IMR-90 (cell line): Measurements from ENCODE around the gene ZNF524. TPM values are rescaled to one million over a fixed set of nuclear protein-coding genes. Genes with fewer than 3 reads are reported as not detected.

ENCODE experiments used
- ATAC-seq: fragments of 200-7000 bp; cut with Tn5 transposase; 2 replicates; pipeline ENCODE4 v1.9.1; 2020; ENCODE audit warnings: low read depth, mild to moderate bottlenecking, moderate library complexity
- BruUV-seq: library from RNA; stranded (reverse); fragments of 400-500 nt; replicated peaks from 2 replicates; lab custom pipeline; 2021; lab: Mats Ljungman, UMichigan
- CTCF ChIA-PET: fragments of 300-600 bp; formaldehyde crosslinking; extraction: SDS; loops from one replicate; lab custom pipeline; 2021; ENCODE audit warnings: antibody characterized with exemption; lab: Yijun Ruan, JAX
- POLR2A ChIA-PET: fragments of 300-600 bp; sonication (Branson Sonifier 250); formaldehyde crosslinking; loops from one replicate; lab custom pipeline; 2022; ENCODE audit warnings: antibody characterized with exemption; ENCODE audit not compliant: unreplicated experiment; lab: Charles Lee
- DNase-seq: peaks from one replicate; pipeline ENCODE4 v3.0.0; 2013
- H2AFZ ChIP-seq: replicated peaks from 2 replicates; pipeline ENCODE3; 2013; ENCODE audit warnings: low read length, mild to moderate bottlenecking; ENCODE audit not compliant: poor library complexity
- H2AK5ac ChIP-seq: 2 replicates; pipeline ENCODE4 v1.6.1; 2013; ENCODE audit warnings: low read depth, low read length, inconsistent platforms
- H2AK9ac ChIP-seq: replicated peaks from 2 replicates; pipeline ENCODE3; 2013; ENCODE audit warnings: mild to moderate bottlenecking, low read depth, low read length, moderate library complexity; ENCODE audit not compliant: poor library complexity
- H2BK120ac ChIP-seq: 2 replicates; pipeline ENCODE4 v1.6.1; 2013; ENCODE audit warnings: low read depth, low read length, inconsistent platforms
- H2BK15ac ChIP-seq: 3 replicates; pipeline ENCODE4 v1.6.1; 2013; ENCODE audit warnings: low read depth, low read length, inconsistent platforms
- H2BK20ac ChIP-seq: 2 replicates; pipeline ENCODE4 v1.6.1; 2013; ENCODE audit warnings: low read depth, mild to moderate bottlenecking, inconsistent platforms, low read length, moderate library complexity
- H2BK5ac ChIP-seq: 2 replicates; pipeline ENCODE4 v1.6.1; 2013; ENCODE audit warnings: mild to moderate bottlenecking, low read depth, low read length, inconsistent platforms; ENCODE audit not compliant: poor library complexity, severe bottlenecking
- H3K14ac ChIP-seq: replicated peaks from 2 replicates; pipeline ENCODE4 v1.6.1; 2013; ENCODE audit warnings: low read depth, low read length, inconsistent platforms
- H3K18ac ChIP-seq: 2 replicates; pipeline ENCODE4 v1.6.1; 2013; ENCODE audit warnings: low read depth, low read length, control low read depth
- H3K23ac ChIP-seq: 2 replicates; pipeline ENCODE4 v1.6.1; 2013; ENCODE audit warnings: low read depth, low read length, inconsistent platforms
- H3K27ac ChIP-seq: 2 replicates; pipeline ENCODE4 v1.5.1; 2013; ENCODE audit warnings: mild to moderate bottlenecking, control low read depth, low read length; ENCODE audit not compliant: insufficient read depth
- H3K27me3 ChIP-seq: 2 replicates; pipeline ENCODE4 v1.6.1; 2013; ENCODE audit warnings: low read length; ENCODE audit not compliant: control insufficient read depth, insufficient read depth
- H3K36me3 ChIP-seq: 2 replicates; pipeline ENCODE4 v1.6.1; 2013; ENCODE audit warnings: low read length, mixed read lengths; ENCODE audit not compliant: control insufficient read depth, insufficient read depth
- H3K4ac ChIP-seq: 2 replicates; pipeline ENCODE4 v1.6.1; 2013; ENCODE audit warnings: low read depth, low read length, inconsistent platforms
- H3K4me1 ChIP-seq: 2 replicates; pipeline ENCODE4 v1.6.1; 2013; ENCODE audit warnings: low read length, mixed read lengths; ENCODE audit not compliant: control insufficient read depth, insufficient read depth
- H3K4me2 ChIP-seq: 2 replicates; pipeline ENCODE4 v1.6.1; 2013; ENCODE audit warnings: low read depth, mild to moderate bottlenecking, control low read depth, low read length, moderate library complexity
- H3K4me3 ChIP-seq: 2 replicates; pipeline ENCODE4 v1.5.1; 2013; ENCODE audit warnings: low read depth, mild to moderate bottlenecking, control low read depth, low read length, moderate library complexity; ENCODE audit not compliant: insufficient read depth
- H3K56ac ChIP-seq: 2 replicates; pipeline ENCODE4 v1.6.1; 2013; ENCODE audit warnings: low read length, inconsistent platforms; ENCODE audit not compliant: insufficient read depth; ENCODE audit errors: extremely low read depth
- H3K79me1 ChIP-seq, 2 experiments: 2 replicates each; pipeline ENCODE4 v1.6.1; 2013; ENCODE audit warnings: low read length in 2 of 2, inconsistent platforms in 1 of 2, low read depth in 1 of 2
- H3K9ac ChIP-seq: 2 replicates; pipeline ENCODE4 v1.6.1; 2013; ENCODE audit warnings: low read depth, low read length, control low read depth
- H3K9me1 ChIP-seq: 2 replicates; pipeline ENCODE4 v1.6.1; 2013; ENCODE audit warnings: low read length, inconsistent platforms; ENCODE audit not compliant: insufficient read depth
- H3K9me3 ChIP-seq: 2 replicates; pipeline ENCODE4 v1.6.1; 2013; ENCODE audit warnings: low read length; ENCODE audit not compliant: control insufficient read depth, insufficient read depth
- H4K20me1 ChIP-seq: 2 replicates; pipeline ENCODE4 v1.6.1; 2013; ENCODE audit warnings: low read length, inconsistent platforms; ENCODE audit not compliant: insufficient read depth
- H4K5ac ChIP-seq: 2 replicates; pipeline ENCODE4 v1.6.1; 2013; ENCODE audit warnings: mild to moderate bottlenecking, low read depth, low read length, control low read depth
- H4K8ac ChIP-seq, 2 experiments: 2 replicates each; pipeline ENCODE4 v1.6.1; 2013; ENCODE audit warnings: low read depth in 2 of 2, low read length in 2 of 2, control low read depth in 1 of 2, inconsistent platforms in 1 of 2
- H4K91ac ChIP-seq: 2 replicates; pipeline ENCODE4 v1.6.1; 2013; ENCODE audit warnings: low read depth, low read length, inconsistent platforms; ENCODE audit not compliant: insufficient read depth
- BHLHE40 ChIP-seq: fragments of 150-350 bp; IDR thresholded peaks from 2 replicates; pipeline ENCODE4 v1.6.1; 2016; ENCODE audit warnings: mild to moderate bottlenecking, low read depth, low read length
- CEBPB ChIP-seq: IDR thresholded peaks from 2 replicates; pipeline ENCODE4 v1.6.1; 2012; ENCODE audit warnings: low read depth, low read length, improper control_type of control experiment
- CHD1 ChIP-seq: IDR thresholded peaks from 2 replicates; pipeline ENCODE4 v1.6.1; 2012; ENCODE audit warnings: low read depth, low read length, improper control_type of control experiment
- FOS ChIP-seq: fragments of 150-350 bp; IDR thresholded peaks from 2 replicates; pipeline ENCODE4 v1.6.1; 2016; ENCODE audit warnings: low read depth, low read length
- MAZ ChIP-seq: IDR thresholded peaks from 2 replicates; pipeline ENCODE4 v1.6.1; 2012; ENCODE audit warnings: low read depth, mild to moderate bottlenecking, low read length, improper control_type of control experiment, moderate library complexity, borderline replicate concordance
- MXI1 ChIP-seq: IDR thresholded peaks from 2 replicates; pipeline ENCODE4 v1.6.1; 2012; ENCODE audit warnings: low read depth, mild to moderate bottlenecking, low read length, moderate library complexity, borderline replicate concordance
- NFE2L2 ChIP-seq: fragments of 150-350 bp; IDR thresholded peaks from 2 replicates; pipeline ENCODE4 v1.6.1; 2016; ENCODE audit warnings: low read depth, mild to moderate bottlenecking, low read length
- POLR2A ChIP-seq: IDR thresholded peaks from 2 replicates; pipeline ENCODE4 v1.6.1; 2012; ENCODE audit warnings: mild to moderate bottlenecking, low read depth, low read length
- RCOR1 ChIP-seq: IDR thresholded peaks from 2 replicates; pipeline ENCODE4 v1.6.1; 2012; ENCODE audit warnings: mild to moderate bottlenecking, low read length, improper control_type of control experiment; ENCODE audit not compliant: insufficient replicate concordance
- RFX5 ChIP-seq: IDR thresholded peaks from 2 replicates; pipeline ENCODE4 v1.8.0; 2012; ENCODE audit warnings: low read depth, mild to moderate bottlenecking, low read length, moderate library complexity
- SMC3 ChIP-seq: fragments of 150-350 bp; IDR thresholded peaks from 2 replicates; pipeline ENCODE4 v1.6.1; 2016; ENCODE audit warnings: low read depth, mild to moderate bottlenecking, antibody characterized with exemption, low read length, moderate library complexity
- WGBS, 2 experiments: methylation state at CpG; one replicate each; pipeline versions ENCODE4 v1.1.5 to v1.1.7; 2013; ENCODE audit warnings: missing lambda C conversion rate in 2 of 2; ENCODE audit not compliant: insufficient read length in 1 of 2; ENCODE audit errors: extremely low coverage in 2 of 2; 5-methylcytosine and 5-hydroxymethylcytosine counted together
- dilution Hi-C: fragments of 300-500 bp; cut with HindIII; formaldehyde crosslinking; loops from one replicate; pipeline ENCODE4 v1.14.3; 2018; ENCODE audit warnings: low sequenced_read_pairs; ENCODE audit not compliant: unreplicated experiment
- in situ Hi-C: fragments of 300-500 bp; cut with MboI; formaldehyde crosslinking; loops from 3 replicates; pipeline ENCODE4 v1.14.3; 2019; ENCODE audit warnings: low sequenced_read_pairs, inconsistent platforms, mixed read lengths
- intact Hi-C: fragments of 100-400 bp; cut with micrococcal nuclease; formaldehyde crosslinking; loops from 2 replicates; pipeline ENCODE4 v1.10.0; 2022
- polyA plus RNA-seq, 3 experiments: library from polyadenylated mRNA; depleted of rRNA; stranded (reverse); fragments of >200 nt; gene quantifications; 2 replicates each; pipeline ENCODE4 v1.2.3, GENCODE V29; 2012; ENCODE audit warnings: low replicate concordance in 1 of 3
- total RNA-seq: library from RNA; depleted of rRNA; stranded (reverse); fragments of >200 nt; gene quantifications from 2 replicates; pipeline ENCODE4 v1.2.3, GENCODE V29; 2012
- TF ChIP-seq, protein P1 (sequence below): fragments of 150-350 bp; IDR thresholded peaks from 2 replicates; pipeline ENCODE4 v1.6.1; 2016; ENCODE audit warnings: low read depth, mild to moderate bottlenecking, low read length, moderate library complexity, borderline replicate concordance

The ZNF524 gene
- total and polyA plus RNA-seq, 2 of the 4 experiments (the other 2 are of a cell fraction): 2.3 to 6.6 TPM

DNA sequence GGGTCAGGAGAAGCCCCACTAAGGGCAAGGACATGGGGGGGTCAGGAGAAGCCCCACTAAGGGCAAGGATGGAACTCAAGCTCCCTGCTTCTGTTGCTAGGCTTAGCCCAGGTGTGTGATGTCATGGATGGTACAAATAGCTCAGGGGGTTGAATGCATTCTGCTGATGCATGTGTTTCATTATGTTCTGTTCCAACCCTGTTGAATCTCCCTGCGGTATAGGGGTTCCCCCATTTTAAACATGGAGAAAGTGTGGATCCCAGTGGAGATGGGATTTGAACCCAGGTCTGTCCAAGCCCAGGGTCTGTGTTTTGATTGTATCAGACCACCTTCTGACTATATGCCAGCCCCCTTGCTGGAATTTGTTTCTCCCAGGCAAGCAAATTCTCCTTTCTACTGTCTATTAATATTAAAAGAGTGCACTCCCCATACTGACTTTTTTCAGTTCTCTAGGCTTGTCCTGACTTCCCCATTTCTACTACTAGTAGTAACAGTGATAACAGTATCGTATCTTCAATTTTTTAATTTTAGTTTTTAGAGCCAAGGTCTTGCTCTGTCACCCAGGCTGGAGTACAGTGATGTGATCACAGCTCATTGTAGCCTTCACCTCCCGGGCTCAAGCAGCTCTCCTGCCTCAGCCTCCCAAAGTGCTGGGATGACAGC is 12.0 kb downstream of the ZNF524 start:
- no peak overlapping the region for H3K18ac ChIP-seq
- H2BK20ac ChIP-seq: no peak overlapping the region
- no peak overlapping the region for H3K27ac ChIP-seq
- no peak overlapping the region for H3K4ac ChIP-seq
- H3K9me1 ChIP-seq: peaks cover 9% of the 10 kb centered on the region; the same call in 1 of the 2 replicates
- H3K4me2 ChIP-seq: no peak overlapping the region
- peak overlapping the region; percentile 55 for H2AK9ac ChIP-seq
- H3K23ac ChIP-seq: no peak overlapping the region
- dilution Hi-C loops (no loop called here), in situ Hi-C loops (no loop called here), intact Hi-C loops (no loop called here)
- peaks cover 5% of the 10 kb centered on the region; the same call in 1 of the 2 replicates for H3K9me3 ChIP-seq
- no peak overlapping the region for H2BK5ac ChIP-seq
- H3K36me3 ChIP-seq: peaks cover 44% of the 10 kb centered on the region
- H2BK120ac ChIP-seq: no peak overlapping the region
- ChIA-PET POLR2A (no interaction called here), CTCF (interaction anchor here (0.6 kb wide), 1 partner anchor 121 kb away, joined by 3 read pairs; no protein-coding TSS in a partner anchor)
- H2AFZ ChIP-seq: no peak overlapping the region
- 100% methylated on average over 1 of the region's 3 CpGs; no CpG with 5 or more reads in 1 of the 2 experiments for WGBS, 2 experiments
- no peak overlapping the region for H4K8ac ChIP-seq
- H4K5ac ChIP-seq: no peak overlapping the region
- peaks cover 38 to 61% of the 10 kb centered on the region in 2 experiments for H3K79me1 ChIP-seq
- H4K20me1 ChIP-seq: peaks cover 30% of the 10 kb centered on the region
- no peak overlapping the region for H3K4me3 ChIP-seq
- no peak for TF ChIP-seq MAZ
- TF ChIP-seq POLR2A: no peak
- no peak for TF ChIP-seq FOS
- TF ChIP-seq CHD1: no peak
- TF ChIP-seq RCOR1: no peak
- no peak for TF ChIP-seq BHLHE40
- TF ChIP-seq NFE2L2: no peak
- TF ChIP-seq RFX5: no peak
- TF ChIP-seq SMC3: no peak
- TF ChIP-seq, protein P1, sequence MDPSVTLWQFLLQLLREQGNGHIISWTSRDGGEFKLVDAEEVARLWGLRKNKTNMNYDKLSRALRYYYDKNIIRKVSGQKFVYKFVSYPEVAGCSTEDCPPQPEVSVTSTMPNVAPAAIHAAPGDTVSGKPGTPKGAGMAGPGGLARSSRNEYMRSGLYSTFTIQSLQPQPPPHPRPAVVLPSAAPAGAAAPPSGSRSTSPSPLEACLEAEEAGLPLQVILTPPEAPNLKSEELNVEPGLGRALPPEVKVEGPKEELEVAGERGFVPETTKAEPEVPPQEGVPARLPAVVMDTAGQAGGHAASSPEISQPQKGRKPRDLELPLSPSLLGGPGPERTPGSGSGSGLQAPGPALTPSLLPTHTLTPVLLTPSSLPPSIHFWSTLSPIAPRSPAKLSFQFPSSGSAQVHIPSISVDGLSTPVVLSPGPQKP: no peak
- TF ChIP-seq CEBPB: no peak
- no peak for TF ChIP-seq MXI1
- H2BK15ac ChIP-seq: no peak overlapping the region
- no peaks in the 10 kb centered on the region for H3K27me3 ChIP-seq
- BruUV-seq: no TSS peak
- no peak overlapping the region for H3K9ac ChIP-seq
- H4K91ac ChIP-seq: no peak overlapping the region
- H2AK5ac ChIP-seq: no peak overlapping the region
- ATAC-seq (no peak), DNase-seq (no peak)
- H3K56ac ChIP-seq: no peak overlapping the region
- H3K14ac ChIP-seq: no peak overlapping the region
- H3K4me1 ChIP-seq: no peaks in the 10 kb centered on the region
